Left lung (tissue), 10 donors: Measurements from ENCODE around the gene FRY. TPM values are rescaled to one million over a fixed set of nuclear protein-coding genes. Genes with fewer than 3 reads are reported as not detected.

Experiments used
- ATAC-seq: fragments of 200-7000 bp; cut with Tn5 transposase; one replicate; pipeline ENCODE4 v1.9.1; 2020; ENCODE audit warnings: moderate library complexity
- DNase-seq, 4 donors: peaks; one replicate each; pipeline ENCODE4 v3.0.0-alpha.2; 2013 to 2020
- H3K27ac ChIP-seq, 2 donors: fragments of 200-600 bp; sonication (generic) in 1 of 2; one replicate each; pipeline versions ENCODE4 v1.5.0 to v1.8.0; 2020 to 2021
- H3K27me3 ChIP-seq, 2 donors: fragments of 200-600 bp; sonication (generic) in 1 of 2; one replicate each; pipeline versions ENCODE4 v1.5.0 to v1.8.0; 2020 to 2021
- H3K36me3 ChIP-seq, 2 donors: fragments of 200-600 bp; sonication (generic) in 1 of 2; one replicate each; pipeline versions ENCODE4 v1.5.0 to v1.8.0; 2020 to 2021
- H3K4me1 ChIP-seq, 2 donors: fragments of 200-600 bp; one replicate each; pipeline ENCODE4 v1.8.0; 2021
- H3K4me3 ChIP-seq, 2 donors: fragments of 200-600 bp; sonication (generic) in 1 of 2; one replicate each; pipeline versions ENCODE4 v1.5.0 to v1.8.0; 2020 to 2021; ENCODE audit warnings: mild to moderate bottlenecking in 1 of 2
- H3K9me3 ChIP-seq, 2 donors: fragments of 200-600 bp; sonication (generic) in 1 of 2; one replicate each; pipeline versions ENCODE4 v1.5.0 to v1.8.0; 2020 to 2021
- intact Hi-C, 2 donors: fragments of 100-400 bp; cut with DNase I; formaldehyde crosslinking; loops; one replicate each; pipeline versions ENCODE4 v1.11.2 to v1.14.2; 2022
- polyA plus RNA-seq, 6 donors: library from polyadenylated mRNA; unstranded; fragments of 120-200 nt; gene quantifications; one replicate each; pipeline ENCODE4 v1.2.1, GENCODE V29; 2013; ENCODE audit not compliant: insufficient read length in 6 of 6
- total RNA-seq, 2 donors: library from RNA; stranded (reverse); fragmentation: NEBNext Ultra II Directional; extraction: Animal tissue kit (Norgen Biotek cat#: 25700); gene quantifications; one replicate each; pipeline ENCODE4 v1.2.1, GENCODE V29; 2021
- TF ChIP-seq, protein P1 (sequence below), 2 donors: fragments of 200-600 bp; sonication (generic) in 1 of 2; IDR thresholded peaks; one replicate each; pipeline versions ENCODE4 v1.5.0 to v1.8.0; 2021; ENCODE audit warnings: antibody characterized with exemption in 2 of 2
- donor health status: DM: no; HTN: yes; CAD: no.
- donor health status: DM: no; HTN: no; CAD: no.

FRY gene
- total and polyA plus RNA-seq, 8 donors = 41.6 to 53.4 (median 49.2) TPM

DNA sequence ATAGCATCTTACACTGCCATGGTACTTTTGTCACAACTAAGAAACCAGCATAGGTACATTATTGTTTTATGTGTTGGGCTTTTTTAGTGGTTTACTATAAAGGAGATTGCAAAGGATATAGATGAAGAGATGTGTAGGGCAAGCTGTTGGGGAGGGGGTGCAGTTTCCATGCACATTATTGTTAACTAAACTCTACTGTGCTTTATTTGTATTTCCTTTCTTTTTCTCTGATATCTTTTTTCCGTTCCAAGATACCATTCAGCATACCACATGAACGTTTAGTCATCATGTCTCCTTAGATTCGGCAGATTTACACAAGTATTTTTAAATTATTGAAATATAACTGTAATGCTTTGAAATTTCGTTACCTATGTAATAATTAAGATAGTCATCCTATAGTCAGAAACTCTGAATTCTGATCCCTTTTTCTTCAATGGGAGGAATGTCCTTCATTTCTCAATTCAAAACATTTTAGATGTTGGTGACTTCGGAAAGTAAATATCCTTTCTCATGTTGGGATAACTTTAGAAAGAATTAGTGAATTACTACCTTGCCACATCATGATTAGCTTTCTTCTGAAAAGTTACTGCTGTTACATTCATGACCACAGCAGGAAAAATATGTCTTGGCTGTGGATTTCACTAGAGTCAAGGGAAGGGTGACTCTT, 82.8 kb downstream of the FRY start:
- DNase-seq (no peak), ATAC-seq (no peak)
- Histone ChIP-seq H3K27me3 (no peaks in the 10 kb centered on the region), H3K36me3 (no peaks in the 10 kb centered on the region), H3K4me1 (peaks cover 3 to 44% of the 10 kb centered on the region in 2 donors), H3K9me3 (no peaks in the 10 kb centered on the region), H3K4me3 (no peak overlapping the region), H3K27ac (peak overlapping the region; percentile 15 to 48)
- TF ChIP-seq, protein P1, sequence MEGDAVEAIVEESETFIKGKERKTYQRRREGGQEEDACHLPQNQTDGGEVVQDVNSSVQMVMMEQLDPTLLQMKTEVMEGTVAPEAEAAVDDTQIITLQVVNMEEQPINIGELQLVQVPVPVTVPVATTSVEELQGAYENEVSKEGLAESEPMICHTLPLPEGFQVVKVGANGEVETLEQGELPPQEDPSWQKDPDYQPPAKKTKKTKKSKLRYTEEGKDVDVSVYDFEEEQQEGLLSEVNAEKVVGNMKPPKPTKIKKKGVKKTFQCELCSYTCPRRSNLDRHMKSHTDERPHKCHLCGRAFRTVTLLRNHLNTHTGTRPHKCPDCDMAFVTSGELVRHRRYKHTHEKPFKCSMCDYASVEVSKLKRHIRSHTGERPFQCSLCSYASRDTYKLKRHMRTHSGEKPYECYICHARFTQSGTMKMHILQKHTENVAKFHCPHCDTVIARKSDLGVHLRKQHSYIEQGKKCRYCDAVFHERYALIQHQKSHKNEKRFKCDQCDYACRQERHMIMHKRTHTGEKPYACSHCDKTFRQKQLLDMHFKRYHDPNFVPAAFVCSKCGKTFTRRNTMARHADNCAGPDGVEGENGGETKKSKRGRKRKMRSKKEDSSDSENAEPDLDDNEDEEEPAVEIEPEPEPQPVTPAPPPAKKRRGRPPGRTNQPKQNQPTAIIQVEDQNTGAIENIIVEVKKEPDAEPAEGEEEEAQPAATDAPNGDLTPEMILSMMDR (IDR thresholded peaks at IDR 0.05) = no peak
- intact Hi-C loops = no loop called here

DNA sequence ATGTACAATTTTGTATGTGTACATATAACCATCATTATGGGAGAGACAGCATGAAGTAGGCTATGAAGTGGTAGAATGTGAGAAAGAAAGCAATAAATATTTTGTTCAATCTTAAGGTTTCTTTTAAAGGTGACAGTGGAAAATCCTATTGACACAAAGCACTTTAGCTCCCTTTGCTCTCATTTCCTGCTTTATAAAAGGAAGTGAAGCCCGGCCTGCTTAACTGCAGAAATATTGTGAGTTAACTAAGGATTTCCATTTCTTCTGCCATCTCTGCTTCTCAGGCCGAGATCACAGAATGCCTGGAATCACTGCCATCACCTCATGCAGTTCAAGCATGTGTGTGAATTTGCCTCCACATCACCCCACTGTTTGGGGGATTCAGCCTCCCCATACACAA, 83.5 kb downstream of the FRY start:
- no peak for DNase-seq
- Histone ChIP-seq H3K9me3 (no peaks in the 10 kb centered on the region), H3K4me1 (peaks cover 3 to 44% of the 10 kb centered on the region in 2 donors), H3K27me3 (no peaks in the 10 kb centered on the region), H3K27ac (peak overlapping the region; percentile 15 to 48), H3K36me3 (no peaks in the 10 kb centered on the region), H3K4me3 (no peak overlapping the region)
- intact Hi-C loops = no loop called here
- ATAC-seq = no peak
- TF ChIP-seq, protein P1 (IDR thresholded peaks at IDR 0.05) = no peak

DNA sequence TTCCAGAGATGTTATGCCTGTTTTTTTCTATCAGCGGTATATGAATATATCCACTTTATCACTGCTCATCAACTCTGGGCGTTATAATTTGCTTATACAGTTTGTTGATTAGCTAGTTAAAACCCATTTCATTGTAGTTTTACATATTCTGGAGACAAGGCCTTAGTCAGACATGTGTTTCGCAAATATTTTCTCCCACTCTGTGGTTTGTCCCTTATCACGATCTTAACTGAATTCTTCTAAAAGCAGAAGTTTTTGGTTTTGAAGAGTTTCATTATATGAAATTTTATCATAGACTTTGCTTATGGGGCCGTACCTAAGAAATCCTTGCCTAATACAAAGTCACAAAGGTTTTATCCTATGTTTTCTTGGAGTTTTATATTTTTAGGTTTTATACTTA, 84.6 kb downstream of the FRY start:
- no peaks in the 10 kb centered on the region for H3K9me3 ChIP-seq
- intact Hi-C loops = no loop called here
- H3K27me3 ChIP-seq = no peaks in the 10 kb centered on the region
- peaks cover 3 to 44% of the 10 kb centered on the region in 2 donors for H3K4me1 ChIP-seq
- H3K27ac ChIP-seq = peak overlapping the region in 1 of 2 donors; percentile 34
- ATAC-seq = no peak
- H3K4me3 ChIP-seq = no peak overlapping the region
- H3K36me3 ChIP-seq = no peaks in the 10 kb centered on the region
- TF ChIP-seq, protein P1 (IDR thresholded peaks at IDR 0.05) = no peak
- DNase-seq = no peak

DNA sequence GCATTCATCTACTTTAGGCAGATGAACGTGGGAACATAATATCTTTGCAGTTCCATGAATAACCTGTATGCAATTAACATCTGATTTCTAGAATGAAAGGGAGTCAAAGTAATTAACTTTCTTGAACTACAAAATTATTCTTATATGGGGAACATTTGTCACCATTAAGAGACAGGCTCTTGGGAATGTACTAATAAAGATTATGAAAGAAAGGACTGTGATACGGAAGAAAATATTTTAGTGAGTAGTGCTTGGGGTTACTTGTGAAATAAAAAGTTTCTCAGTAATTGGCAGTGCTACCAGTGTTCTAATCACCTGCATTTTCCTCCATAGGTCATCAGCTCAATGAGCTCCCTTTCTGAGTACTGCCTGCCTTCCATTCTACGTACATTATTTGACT, 85.4 kb downstream of the FRY start:
- Histone ChIP-seq H3K4me3 (no peak overlapping the region), H3K27me3 (no peaks in the 10 kb centered on the region), H3K9me3 (no peaks in the 10 kb centered on the region), H3K27ac (peak overlapping the region in 1 of 2 donors; percentile 26), H3K4me1 (peaks cover 3 to 44% of the 10 kb centered on the region in 2 donors), H3K36me3 (no peaks in the 10 kb centered on the region)
- intact Hi-C loops = no loop called here
- no peak for DNase-seq
- TF ChIP-seq, protein P1 (IDR thresholded peaks at IDR 0.05) = no peak
- no peak for ATAC-seq

DNA sequence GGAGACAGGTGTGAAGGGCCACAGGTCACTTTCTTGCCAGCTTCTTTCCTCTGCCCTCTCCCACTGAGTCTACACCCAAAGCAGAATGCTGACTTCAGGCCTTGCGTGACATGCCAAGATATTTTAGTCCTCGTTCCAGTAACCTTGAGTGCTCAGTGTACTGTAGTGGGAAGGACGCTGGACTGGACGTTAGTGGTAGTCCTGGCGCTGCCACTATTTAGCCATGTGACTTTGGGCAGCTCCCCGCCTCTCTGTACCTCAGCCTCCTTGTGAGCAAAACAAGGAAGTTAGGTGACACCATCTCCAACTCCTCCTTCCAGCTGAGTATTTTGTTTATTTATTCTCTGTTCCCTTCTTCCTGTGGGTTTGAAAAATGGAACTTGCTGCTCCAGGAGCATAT, 86.1 kb downstream of the FRY start:
- peak; percentile 67 for ATAC-seq
- no peak overlapping the region for H3K4me3 ChIP-seq
- peaks cover 0 to 3% of the 10 kb centered on the region in 2 donors for H3K9me3 ChIP-seq
- intact Hi-C loops = no loop called here
- H3K27me3 ChIP-seq = no peaks in the 10 kb centered on the region
- H3K4me1 ChIP-seq = peaks cover 3 to 44% of the 10 kb centered on the region in 2 donors
- DNase-seq = peak in 1 of 4 donors; percentile 44
- peak overlapping the region in 1 of 2 donors; percentile 26 for H3K27ac ChIP-seq
- no peaks in the 10 kb centered on the region for H3K36me3 ChIP-seq
- TF ChIP-seq, protein P1 (IDR thresholded peaks at IDR 0.05) = no peak
